ENCODE data around the gene IDS.
"Not testable (repeated sequence)": the region's sequence is repeated elsewhere in the genome, so short reads cannot be mapped to it uniquely, and the experiment has no call there.

The IDS gene
- 83.6 to 186 (median 142) reads per million in 4 donors for total RNA-seq

GRCh38 chrX:149504915-149505651 is at the start of gene IDS:
TSS of gene IDS (minus strand) at chrX:149505306. CDS start at chrX:149505137, 169 bp downstream.
- DNase-seq = peak; percentile 75 to 86 (median 82)

GRCh38 chrX:149551939-149552248 is 46.8 kb upstream of the IDS start:
- DNase-seq = not testable (repeated sequence)

- DNase-seq = not testable (repeated sequence)
Observed at GRCh38 chrX:149551245-149551938, 46.3 kb upstream of the IDS start.

- not testable (repeated sequence) for DNase-seq
Observed at GRCh38 chrX:149550454-149550853, 45.3 kb upstream of the IDS start.

- not testable (repeated sequence) for DNase-seq
Observed at GRCh38 chrX:149549701-149550100, 44.6 kb upstream of the IDS start, which contains the start of gene HSFX3. TSS of gene HSFX3 (minus strand) at chrX:149549924. CDS start at chrX:149549852, 72 bp downstream.

GRCh38 chrX:149547782-149548181 is 42.7 kb upstream of the IDS start:
- DNase-seq = not testable (repeated sequence)

- not testable (repeated sequence) for DNase-seq
Observed at GRCh38 chrX:149546962-149547361, 41.9 kb upstream of the IDS start.

GRCh38 chrX:149545545-149546543 is 40.7 kb upstream of the IDS start:
- not testable (repeated sequence) for DNase-seq

- DNase-seq = no peak
Observed at GRCh38 chrX:149541521-149542047, 36.5 kb upstream of the IDS start.

- DNase-seq = peak; percentile 73 to 97 (median 81)
Observed at GRCh38 chrX:149540621-149541520, 35.8 kb upstream of the IDS start, which contains the start of gene EOLA1. TSS of gene EOLA1 (plus strand) at chrX:149541012. CDS start at chrX:149545631, 4,619 bp downstream.

GRCh38 chrX:149540131-149540620 is 35.1 kb upstream of the IDS start:
- peak; percentile 88 to 90 (median 90) for DNase-seq

GRCh38 chrX:149539283-149540130 is 34.4 kb upstream of the IDS start:
- DNase-seq = peak; percentile 76 to 96 (median 84)

- DNase-seq = not testable (repeated sequence)
Observed at GRCh38 chrX:149537474-149537873, 32.4 kb upstream of the IDS start.

GRCh38 chrX:149534926-149535602 is 30.0 kb upstream of the IDS start:
- DNase-seq = not testable (repeated sequence)

GRCh38 chrX:149533999-149534398 is 28.9 kb upstream of the IDS start:
- not testable (repeated sequence) for DNase-seq

GRCh38 chrX:149532868-149533267 is 27.8 kb upstream of the IDS start:
- DNase-seq = not testable (repeated sequence)

GRCh38 chrX:149531599-149531998 is 26.5 kb upstream of the IDS start:
- no peak for DNase-seq

- no peak for DNase-seq
Observed at GRCh38 chrX:149528381-149528780, 23.3 kb upstream of the IDS start.

GRCh38 chrX:149527705-149528104 is 22.6 kb upstream of the IDS start:
- DNase-seq = peak in 1 of 5 donors; percentile 62

Measured in T-helper 1 cell (primary cell).